ENCODE data around the gene ZFAND2A.

GRCh38 chr7:1110358-1110757 lies 49.6 kb downstream of the ZFAND2A start:
- TF ChIP-seq CTCF (conservative IDR thresholded peaks at IDR 0.05; ENCODE audit: low read depth, low read length) (no peak), EZH2 (IDR thresholded peaks at IDR 0.05; ENCODE audit: low read length, unreplicated experiment) (no peak), EZH2phosphoT487 (IDR thresholded peaks at IDR 0.05; ENCODE audit: borderline replicate concordance, low read length) (no peak)
